ENCODE results near the gene KCNJ6.

DNA sequence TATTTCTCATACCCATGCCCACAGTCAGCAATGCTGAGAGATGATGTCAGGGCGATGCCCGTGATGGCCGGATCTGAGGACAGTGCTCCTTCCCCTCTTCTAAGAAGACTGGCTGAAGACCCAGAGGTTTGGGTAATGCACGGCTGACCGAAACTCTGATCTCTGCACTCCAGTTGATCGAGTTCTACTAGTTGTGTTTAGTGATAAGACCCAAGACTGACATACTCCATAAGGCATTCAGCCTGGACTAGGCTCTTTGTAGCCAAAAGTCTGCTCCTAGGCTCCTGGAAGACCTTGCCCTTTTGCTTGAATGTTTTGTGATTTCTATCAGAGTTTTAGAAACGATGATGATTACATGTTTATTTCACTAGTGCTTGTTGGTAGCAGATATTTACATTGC lies 298.2 kb downstream of the KCNJ6 start:
- no peak for TF ChIP-seq POLR2A (IDR thresholded peaks at IDR 0.05)
- TF ChIP-seq, protein P1, sequence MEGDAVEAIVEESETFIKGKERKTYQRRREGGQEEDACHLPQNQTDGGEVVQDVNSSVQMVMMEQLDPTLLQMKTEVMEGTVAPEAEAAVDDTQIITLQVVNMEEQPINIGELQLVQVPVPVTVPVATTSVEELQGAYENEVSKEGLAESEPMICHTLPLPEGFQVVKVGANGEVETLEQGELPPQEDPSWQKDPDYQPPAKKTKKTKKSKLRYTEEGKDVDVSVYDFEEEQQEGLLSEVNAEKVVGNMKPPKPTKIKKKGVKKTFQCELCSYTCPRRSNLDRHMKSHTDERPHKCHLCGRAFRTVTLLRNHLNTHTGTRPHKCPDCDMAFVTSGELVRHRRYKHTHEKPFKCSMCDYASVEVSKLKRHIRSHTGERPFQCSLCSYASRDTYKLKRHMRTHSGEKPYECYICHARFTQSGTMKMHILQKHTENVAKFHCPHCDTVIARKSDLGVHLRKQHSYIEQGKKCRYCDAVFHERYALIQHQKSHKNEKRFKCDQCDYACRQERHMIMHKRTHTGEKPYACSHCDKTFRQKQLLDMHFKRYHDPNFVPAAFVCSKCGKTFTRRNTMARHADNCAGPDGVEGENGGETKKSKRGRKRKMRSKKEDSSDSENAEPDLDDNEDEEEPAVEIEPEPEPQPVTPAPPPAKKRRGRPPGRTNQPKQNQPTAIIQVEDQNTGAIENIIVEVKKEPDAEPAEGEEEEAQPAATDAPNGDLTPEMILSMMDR (IDR thresholded peaks at IDR 0.05) = no peak
